GM12872 (cell line): ENCODE results near the gene PTPRK.

Source experiments
- CTCF ChIP-seq: IDR thresholded peaks from 3 replicates; pipeline ENCODE4 v1.5.1; 2011; ENCODE audit warnings: low read depth, mild to moderate bottlenecking, low read length, moderate library complexity; ENCODE audit not compliant: insufficient read depth

The PTPRK gene

DNA sequence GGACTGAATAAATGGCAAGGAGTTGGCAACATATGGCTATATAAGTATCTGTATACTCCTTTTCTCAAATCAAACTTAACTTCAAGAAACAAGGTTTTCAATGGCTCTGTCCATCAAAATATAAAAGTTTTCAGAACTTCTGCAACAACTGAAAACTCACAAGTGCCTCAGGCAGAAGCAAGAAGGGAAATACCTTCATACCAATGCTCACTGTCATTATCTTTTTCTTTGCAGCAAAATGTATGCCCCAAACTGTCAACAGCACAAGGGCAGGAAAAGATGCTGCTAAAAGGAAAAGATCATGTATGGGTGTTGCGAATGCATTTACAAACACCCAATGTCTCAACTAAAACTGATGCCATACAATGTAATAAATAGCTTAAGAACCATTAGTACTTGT lies 45.9 kb downstream of the PTPRK start:
- no peak for TF ChIP-seq CTCF

DNA sequence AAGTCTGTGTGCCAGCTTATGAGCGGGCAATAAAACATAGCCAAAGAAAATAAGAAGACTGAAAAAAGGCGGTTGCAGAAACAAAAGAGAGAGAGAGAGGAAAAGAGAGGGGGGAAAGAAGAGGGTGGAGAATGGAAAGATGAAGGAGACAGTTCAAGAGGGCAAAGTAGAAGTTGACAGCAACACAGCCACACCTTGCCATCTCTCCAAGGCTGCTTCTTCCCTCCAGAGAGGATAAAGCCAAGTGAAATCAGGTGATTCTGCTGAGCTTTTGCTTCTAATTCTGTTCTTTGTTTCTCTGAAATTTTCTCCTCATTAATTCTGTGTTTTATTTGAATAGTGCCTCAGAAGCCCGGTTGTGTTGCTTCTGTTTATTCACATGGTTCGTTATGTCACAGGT lies 48.5 kb downstream of the PTPRK start:
- TF ChIP-seq CTCF: no peak

- no peak for TF ChIP-seq CTCF
These were observed 54.7 kb downstream of the PTPRK start for GRCh38 chr6:128465368-128466343.

DNA sequence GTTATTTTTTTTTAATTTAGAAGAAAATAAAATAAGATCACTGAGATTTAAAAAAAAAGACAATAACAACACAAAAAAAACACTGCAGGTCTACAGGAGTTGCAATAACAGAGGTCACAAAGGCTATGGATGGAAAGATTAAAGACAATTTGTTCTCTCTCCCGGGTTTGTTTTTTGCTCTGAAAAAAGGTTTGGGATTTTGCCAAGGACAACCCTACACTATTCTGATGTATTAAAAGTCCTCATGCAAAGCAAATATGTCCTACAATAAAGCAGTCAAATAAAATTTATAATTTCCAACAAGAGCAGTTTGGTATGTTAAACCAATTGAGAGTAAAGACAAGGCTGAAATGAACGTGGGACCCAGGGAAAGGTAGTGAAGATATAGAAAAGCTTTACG lies 55.6 kb downstream of the PTPRK start:
- TF ChIP-seq CTCF: no peak

- TF ChIP-seq CTCF: no peak
These were observed 56.5 kb downstream of the PTPRK start for GRCh38 chr6:128463942-128464341.

DNA sequence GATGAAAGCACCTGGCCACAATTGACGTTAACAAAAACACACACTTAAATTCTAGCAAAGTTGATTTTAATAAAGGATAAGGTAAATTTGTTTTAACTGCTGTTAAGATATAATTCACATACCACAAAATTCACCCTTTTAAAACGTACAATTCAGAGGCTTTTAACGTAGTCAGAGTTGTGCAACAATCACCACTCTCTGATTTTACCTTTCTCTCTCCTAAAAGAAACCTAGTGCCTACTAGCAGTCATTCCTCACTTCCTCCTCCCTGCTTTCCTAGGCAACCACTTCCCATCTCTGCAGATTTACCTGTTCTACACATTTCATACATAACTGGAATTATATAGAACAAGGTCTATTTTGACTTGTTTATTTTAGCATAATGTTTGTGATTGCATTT lies 58.9 kb downstream of the PTPRK start:
- no peak for TF ChIP-seq CTCF

GRCh38 chr6:128456510-128457230 lies 63.7 kb downstream of the PTPRK start:
- no peak for TF ChIP-seq CTCF
